K562 (cell line): ENCODE measurements around the gene PRKACA. TPM values are rescaled to one million over a fixed set of nuclear protein-coding genes. Genes with fewer than 3 reads are reported as not detected.

ENCODE experiments used
- BHLHE40 ChIP-seq: IDR thresholded peaks from 2 replicates; pipeline ENCODE4 v1.6.1; 2011; ENCODE audit warnings: low read length, improper control_type of control experiment
- CBFA2T2 ChIP-seq: fragments of 450-650 bp; conservative IDR thresholded peaks from 2 replicates; pipeline ENCODE4 v1.6.1; 2017; ENCODE audit warnings: mild to moderate bottlenecking
- CTBP1 ChIP-seq: fragments of 450-650 bp; IDR thresholded peaks from 2 replicates; pipeline ENCODE4 v1.6.1; 2016; ENCODE audit warnings: borderline replicate concordance
- DIDO1 ChIP-seq: fragments of 450-650 bp; IDR thresholded peaks from 2 replicates; pipeline ENCODE4 v1.6.1; 2016; ENCODE audit warnings: low read depth, missing biosample characterization, missing genetic modification characterization
- GABPA ChIP-seq: fragments of 200-800 bp; sonication (Bioruptor generic); conservative IDR thresholded peaks from 2 replicates; pipeline ENCODE4 v1.6.1; 2016; ENCODE audit warnings: low read depth, missing genetic modification characterization, missing compliant biosample characterization
- NUFIP1 ChIP-seq: fragments of 450-650 bp; IDR thresholded peaks from 2 replicates; pipeline ENCODE4 v1.6.1; 2018; ENCODE audit not compliant: partially characterized antibody
- RBFOX2 ChIP-seq: fragments of 200-400 bp; formaldehyde crosslinking; IDR thresholded peaks from 2 replicates; pipeline ENCODE4 v1.6.1; 2017; ENCODE audit warnings: low read depth, mild to moderate bottlenecking, low read length, moderate library complexity
- RBM15 ChIP-seq: fragments of 200-400 bp; formaldehyde crosslinking; IDR thresholded peaks from 2 replicates; pipeline ENCODE4 v1.6.1; 2018; ENCODE audit warnings: mild to moderate bottlenecking, low read length, moderate library complexity; ENCODE audit not compliant: insufficient read depth
- SMARCA5 ChIP-seq: fragments of 450-650 bp; IDR thresholded peaks from 2 replicates; pipeline ENCODE4 v1.6.1; 2016
- SOX6 ChIP-seq: fragments of 450-650 bp; IDR thresholded peaks from 2 replicates; pipeline ENCODE4 v1.6.1; 2014; ENCODE audit warnings: mild to moderate bottlenecking
- TAF1 ChIP-seq: IDR thresholded peaks from 2 replicates; pipeline ENCODE4 v1.6.1; 2011; ENCODE audit warnings: mild to moderate bottlenecking, low read length, moderate library complexity; ENCODE audit not compliant: insufficient read depth, control insufficient read depth, severe bottlenecking; ENCODE audit errors: extremely low read depth
- TCFL5 ChIP-seq: fragments of 250-450 bp; sonication (Bioruptor Pico); conservative IDR thresholded peaks from 2 replicates; pipeline ENCODE4 v1.6.1; 2021; ENCODE audit warnings: mild to moderate bottlenecking, moderate library complexity, matching md5 sums
- TEAD4 ChIP-seq, 2 experiments: sonication (generic) in 1 of 2; formaldehyde crosslinking in 1 of 2; IDR thresholded peaks; 2 replicates each; pipeline versions ENCODE4 v1.6.1 to v1.8.0; 2012 to 2022; ENCODE audit warnings: borderline replicate concordance in 1 of 2, inconsistent platforms in 1 of 2, low read length in 1 of 2, mild to moderate bottlenecking in 1 of 2, missing genetic modification reagents in 1 of 2
- WHSC1 ChIP-seq: IDR thresholded peaks from one replicate; pipeline ENCODE4 v1.6.1; 2012; ENCODE audit warnings: low read length, control low read depth, inconsistent platforms
- ZBTB5 ChIP-seq: fragments of 450-650 bp; IDR thresholded peaks from 2 replicates; pipeline ENCODE4 v1.6.1; 2017; ENCODE audit warnings: antibody characterized with exemption
- ZNF175 ChIP-seq: fragments of 200-800 bp; sonication (Bioruptor generic); IDR thresholded peaks from 2 replicates; pipeline ENCODE4 v1.6.1; 2016; ENCODE audit warnings: low read depth, mild to moderate bottlenecking, missing genetic modification characterization, missing compliant biosample characterization
- polyA plus RNA-seq, 8 experiments: library from polyadenylated mRNA; depleted of rRNA in 4 of 8; stranded (reverse) in 5 of 8; unstranded in 3 of 8; fragments of >200 nt; fragmentation: Nextera tagmentation in 2 of 8; fragmentation: Illumina TruSeq in 1 of 8; extraction: Ambion mirVana in 2 of 8; extraction: Trizol in 1 of 8; gene quantifications; 2 replicates each; pipeline versions ENCODE4 v1.2.1 to v1.2.3, GENCODE V29; 2011 to 2014; ENCODE audit warnings: inconsistent platforms in 1 of 8, missing spikeins in 1 of 8
- total RNA-seq, 7 experiments: library from RNA; depleted of rRNA in 6 of 7; stranded (reverse); fragments of >200 nt in 6 of 7; fragmentation: Illumina TruSeq in 2 of 7; extraction: Trizol in 2 of 7; gene quantifications; 2 replicates each; pipeline versions ENCODE4 v1.2.1 to v1.2.3, GENCODE V29; 2011 to 2021; ENCODE audit warnings: low replicate concordance in 1 of 7
- TF ChIP-seq, protein P1 (sequence below): sonication (generic); formaldehyde crosslinking; IDR thresholded peaks from 2 replicates; pipeline ENCODE4 v1.8.0; 2023; ENCODE audit warnings: missing genetic modification reagents, mild to moderate bottlenecking, borderline replicate concordance
- TF ChIP-seq, protein P2 (sequence below): fragments of 250-450 bp; sonication (Bioruptor Pico); IDR thresholded peaks from 2 replicates; pipeline ENCODE4 v1.8.0; 2021; ENCODE audit warnings: moderate library complexity, mild to moderate bottlenecking, inconsistent platforms

The PRKACA gene
- total and polyA plus RNA-seq, 9 of the 15 experiments (the other 6 are each of a cell fraction or from before 2014, with no cell fraction given) = 1.2 to 63.1 (median 13.0) TPM

DNA sequence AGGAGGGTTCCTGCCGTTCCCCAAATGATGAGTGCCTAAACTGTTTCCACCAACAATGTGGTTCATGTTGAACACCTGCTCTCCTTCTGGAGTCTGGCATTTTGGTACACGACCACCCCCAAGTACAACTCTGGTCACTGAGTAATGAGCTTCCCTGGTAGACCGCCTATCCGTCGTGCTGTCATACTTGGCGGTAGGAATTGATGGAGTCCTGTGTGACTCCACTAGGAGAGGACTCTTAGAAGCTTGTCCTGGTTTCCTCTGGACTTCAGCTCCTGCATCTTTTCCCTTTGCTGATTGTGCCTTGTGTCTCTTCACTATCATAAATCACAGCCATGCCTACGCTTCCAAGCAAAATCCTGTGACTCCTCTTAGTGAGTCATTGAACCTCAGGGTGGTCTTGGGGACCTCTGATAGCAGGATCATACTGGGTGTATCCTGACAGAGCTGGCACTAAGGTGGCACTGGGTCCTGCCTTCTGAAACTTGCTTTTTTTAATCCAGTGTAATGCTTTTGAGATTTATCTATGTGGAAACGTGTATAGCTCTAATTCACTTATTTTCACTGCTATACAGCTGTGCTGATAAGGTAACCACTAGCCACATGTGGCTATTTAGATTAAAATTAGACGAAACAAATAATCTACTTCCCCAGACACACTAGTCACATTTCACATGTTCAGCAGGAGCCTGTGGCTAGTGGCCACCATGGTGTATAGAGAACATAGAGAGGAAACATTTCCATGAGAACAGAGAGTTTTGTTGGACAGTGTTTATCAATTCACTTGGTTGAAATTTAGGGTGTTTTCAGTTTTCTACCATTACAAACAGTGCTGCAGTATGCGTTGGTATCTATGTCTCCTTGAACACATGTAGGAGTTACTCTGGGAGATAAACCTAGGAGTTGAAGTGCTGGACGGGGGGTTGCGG is 25.0 kb upstream of the PRKACA start (continued):
- TF ChIP-seq, protein P1, sequence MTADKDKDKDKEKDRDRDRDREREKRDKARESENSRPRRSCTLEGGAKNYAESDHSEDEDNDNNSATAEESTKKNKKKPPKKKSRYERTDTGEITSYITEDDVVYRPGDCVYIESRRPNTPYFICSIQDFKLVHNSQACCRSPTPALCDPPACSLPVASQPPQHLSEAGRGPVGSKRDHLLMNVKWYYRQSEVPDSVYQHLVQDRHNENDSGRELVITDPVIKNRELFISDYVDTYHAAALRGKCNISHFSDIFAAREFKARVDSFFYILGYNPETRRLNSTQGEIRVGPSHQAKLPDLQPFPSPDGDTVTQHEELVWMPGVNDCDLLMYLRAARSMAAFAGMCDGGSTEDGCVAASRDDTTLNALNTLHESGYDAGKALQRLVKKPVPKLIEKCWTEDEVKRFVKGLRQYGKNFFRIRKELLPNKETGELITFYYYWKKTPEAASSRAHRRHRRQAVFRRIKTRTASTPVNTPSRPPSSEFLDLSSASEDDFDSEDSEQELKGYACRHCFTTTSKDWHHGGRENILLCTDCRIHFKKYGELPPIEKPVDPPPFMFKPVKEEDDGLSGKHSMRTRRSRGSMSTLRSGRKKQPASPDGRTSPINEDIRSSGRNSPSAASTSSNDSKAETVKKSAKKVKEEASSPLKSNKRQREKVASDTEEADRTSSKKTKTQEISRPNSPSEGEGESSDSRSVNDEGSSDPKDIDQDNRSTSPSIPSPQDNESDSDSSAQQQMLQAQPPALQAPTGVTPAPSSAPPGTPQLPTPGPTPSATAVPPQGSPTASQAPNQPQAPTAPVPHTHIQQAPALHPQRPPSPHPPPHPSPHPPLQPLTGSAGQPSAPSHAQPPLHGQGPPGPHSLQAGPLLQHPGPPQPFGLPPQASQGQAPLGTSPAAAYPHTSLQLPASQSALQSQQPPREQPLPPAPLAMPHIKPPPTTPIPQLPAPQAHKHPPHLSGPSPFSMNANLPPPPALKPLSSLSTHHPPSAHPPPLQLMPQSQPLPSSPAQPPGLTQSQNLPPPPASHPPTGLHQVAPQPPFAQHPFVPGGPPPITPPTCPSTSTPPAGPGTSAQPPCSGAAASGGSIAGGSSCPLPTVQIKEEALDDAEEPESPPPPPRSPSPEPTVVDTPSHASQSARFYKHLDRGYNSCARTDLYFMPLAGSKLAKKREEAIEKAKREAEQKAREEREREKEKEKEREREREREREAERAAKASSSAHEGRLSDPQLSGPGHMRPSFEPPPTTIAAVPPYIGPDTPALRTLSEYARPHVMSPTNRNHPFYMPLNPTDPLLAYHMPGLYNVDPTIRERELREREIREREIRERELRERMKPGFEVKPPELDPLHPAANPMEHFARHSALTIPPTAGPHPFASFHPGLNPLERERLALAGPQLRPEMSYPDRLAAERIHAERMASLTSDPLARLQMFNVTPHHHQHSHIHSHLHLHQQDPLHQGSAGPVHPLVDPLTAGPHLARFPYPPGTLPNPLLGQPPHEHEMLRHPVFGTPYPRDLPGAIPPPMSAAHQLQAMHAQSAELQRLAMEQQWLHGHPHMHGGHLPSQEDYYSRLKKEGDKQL = 0 out of 2 replicates have a peak, but pooled peaks have one; percentile 60
- no peak for TF ChIP-seq DIDO1 (tag)
- peak; percentile 92 for TF ChIP-seq BHLHE40
- TF ChIP-seq GABPA (tag) = no peak; the same call in 1 of the 2 replicates
- TF ChIP-seq WHSC1 = no peak
- peak; percentile 93 for TF ChIP-seq CBFA2T2
- peak; percentile 99 for TF ChIP-seq TEAD4 (IDR thresholded peaks at IDR 0.05; ENCODE audit: low read length)
- TF ChIP-seq TEAD4 (CRISPR knock-in tag; IDR thresholded peaks at IDR 0.05; ENCODE audit: borderline replicate concordance) = no peak; the same call in 1 of the 2 replicates
- 0 out of 2 replicates have a peak, but pooled peaks have one; percentile 71 for TF ChIP-seq ZNF175
- TF ChIP-seq RBFOX2 = no peak
- TF ChIP-seq NUFIP1 = no peak
- no peak for TF ChIP-seq TAF1
- peak; percentile 44; the same call in 1 of the 2 replicates for TF ChIP-seq CTBP1
- peak; percentile 88 for TF ChIP-seq SOX6
- TF ChIP-seq, protein P2, sequence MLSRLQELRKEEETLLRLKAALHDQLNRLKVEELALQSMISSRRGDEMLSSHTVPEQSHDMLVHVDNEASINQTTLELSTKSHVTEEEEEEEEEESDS = no peak
- TF ChIP-seq SMARCA5 = no peak
- TF ChIP-seq ZBTB5 = no peak
- TF ChIP-seq TCFL5 = no peak
- TF ChIP-seq RBM15 = no peak
